ENCODE data around the gene CRYAB. TPM values are rescaled to one million over a fixed set of nuclear protein-coding genes. Genes with fewer than 3 reads are reported as not detected.

The CRYAB gene
- polyA plus RNA-seq, 1 experiment, result 76.7 TPM

DNA sequence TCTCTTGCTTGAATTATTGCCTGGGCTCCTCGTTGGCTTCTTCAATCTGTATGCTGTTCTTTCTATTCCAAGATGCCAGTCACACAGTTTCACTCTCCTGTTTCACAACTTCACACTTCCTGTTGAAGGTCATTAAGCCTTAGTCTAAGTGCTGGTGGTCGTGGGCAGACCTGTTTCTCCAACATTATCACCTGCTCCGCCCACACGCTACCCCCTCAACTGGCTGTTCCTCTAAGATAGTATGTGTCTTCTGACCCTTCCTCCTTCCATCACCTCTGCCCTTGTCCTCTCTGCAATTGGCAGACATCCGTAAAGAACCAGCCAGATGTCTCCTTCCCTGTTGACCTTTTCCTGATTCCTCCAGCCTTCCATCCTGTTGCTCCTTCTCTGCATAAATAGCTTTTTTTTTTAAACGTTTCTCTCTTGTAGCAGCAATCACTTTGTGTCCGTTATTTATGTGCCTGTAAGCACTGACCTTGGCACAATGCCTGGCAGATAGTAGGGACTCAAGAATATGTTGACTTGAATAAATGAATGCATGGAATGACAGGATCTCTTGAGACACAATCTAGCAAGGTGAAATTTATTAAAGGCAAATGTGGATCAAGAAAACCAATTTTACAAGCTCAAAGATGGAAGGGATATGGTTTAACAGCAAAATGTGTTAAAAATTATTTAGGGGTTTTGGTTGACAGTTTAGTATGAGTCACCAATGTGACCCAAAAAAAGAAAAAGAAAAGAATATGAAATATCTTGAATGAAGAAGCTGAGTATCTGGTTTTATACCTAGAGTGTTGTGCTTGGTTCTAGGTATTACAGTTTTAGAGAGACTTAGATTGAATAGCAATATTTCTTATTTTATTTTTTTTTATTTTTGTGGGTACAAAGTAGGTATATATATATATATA lies 38.2 kb upstream of the CRYAB start:
- POLR2A ChIA-PET, result no interaction called here
- Histone ChIP-seq H3K27me3 (ENCODE audit: control insufficient read depth, insufficient read depth, low read length) (no peaks in the 10 kb centered on the region), H3K36me3 (ENCODE audit: control insufficient read depth, insufficient read depth, low read length) (no peaks in the 10 kb centered on the region), H3K4me3 (ENCODE audit: low read depth, low read length) (no peak overlapping the region)
- no peak for DNase-seq (ENCODE audit: low read depth)
- TF ChIP-seq, protein P1, sequence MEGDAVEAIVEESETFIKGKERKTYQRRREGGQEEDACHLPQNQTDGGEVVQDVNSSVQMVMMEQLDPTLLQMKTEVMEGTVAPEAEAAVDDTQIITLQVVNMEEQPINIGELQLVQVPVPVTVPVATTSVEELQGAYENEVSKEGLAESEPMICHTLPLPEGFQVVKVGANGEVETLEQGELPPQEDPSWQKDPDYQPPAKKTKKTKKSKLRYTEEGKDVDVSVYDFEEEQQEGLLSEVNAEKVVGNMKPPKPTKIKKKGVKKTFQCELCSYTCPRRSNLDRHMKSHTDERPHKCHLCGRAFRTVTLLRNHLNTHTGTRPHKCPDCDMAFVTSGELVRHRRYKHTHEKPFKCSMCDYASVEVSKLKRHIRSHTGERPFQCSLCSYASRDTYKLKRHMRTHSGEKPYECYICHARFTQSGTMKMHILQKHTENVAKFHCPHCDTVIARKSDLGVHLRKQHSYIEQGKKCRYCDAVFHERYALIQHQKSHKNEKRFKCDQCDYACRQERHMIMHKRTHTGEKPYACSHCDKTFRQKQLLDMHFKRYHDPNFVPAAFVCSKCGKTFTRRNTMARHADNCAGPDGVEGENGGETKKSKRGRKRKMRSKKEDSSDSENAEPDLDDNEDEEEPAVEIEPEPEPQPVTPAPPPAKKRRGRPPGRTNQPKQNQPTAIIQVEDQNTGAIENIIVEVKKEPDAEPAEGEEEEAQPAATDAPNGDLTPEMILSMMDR (IDR thresholded peaks at IDR 0.05; ENCODE audit: insufficient read depth, low read depth, low read length), result no peak
- CTCF ChIA-PET, result interaction anchor here (0.7 to 1.3 kb wide), 2 partner anchors 32 to 72 kb away, joined by 3 to 7 read pairs; no protein-coding TSS in a partner anchor

DNA sequence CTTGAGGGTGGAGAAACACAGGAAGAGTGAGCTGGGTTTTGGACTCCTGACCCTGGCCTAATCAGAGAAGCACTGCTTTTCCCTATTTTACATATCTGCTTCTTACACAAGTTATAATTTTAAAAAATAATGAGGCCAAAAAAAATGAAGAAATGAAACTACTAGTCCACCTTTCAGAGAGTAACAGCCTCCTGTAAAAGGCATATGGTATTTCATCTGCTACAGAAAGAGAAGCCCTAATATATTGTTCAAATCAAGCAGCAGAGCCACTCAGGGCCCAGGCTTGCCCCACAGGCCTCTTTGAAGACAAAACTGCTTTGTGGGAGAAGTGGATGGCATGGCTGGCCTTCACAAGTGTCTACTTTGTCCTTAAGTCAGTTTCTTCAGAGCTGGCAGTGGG lies 35.6 kb upstream of the CRYAB start:
- TF ChIP-seq, protein P1 (IDR thresholded peaks at IDR 0.05; ENCODE audit: insufficient read depth, low read depth, low read length), result no peak
- ChIA-PET CTCF (interaction anchor here (0.9 kb wide), 1 partner anchor 15 kb away, joined by 4 read pairs; no protein-coding TSS in a partner anchor), POLR2A (no interaction called here)
- H3K36me3 ChIP-seq (ENCODE audit: control insufficient read depth, insufficient read depth, low read length), result no peaks in the 10 kb centered on the region
- DNase-seq (ENCODE audit: low read depth), result no peak
- H3K4me3 ChIP-seq (ENCODE audit: low read depth, low read length), result no peak overlapping the region
- no peaks in the 10 kb centered on the region for H3K27me3 ChIP-seq (ENCODE audit: control insufficient read depth, insufficient read depth, low read length)

DNA sequence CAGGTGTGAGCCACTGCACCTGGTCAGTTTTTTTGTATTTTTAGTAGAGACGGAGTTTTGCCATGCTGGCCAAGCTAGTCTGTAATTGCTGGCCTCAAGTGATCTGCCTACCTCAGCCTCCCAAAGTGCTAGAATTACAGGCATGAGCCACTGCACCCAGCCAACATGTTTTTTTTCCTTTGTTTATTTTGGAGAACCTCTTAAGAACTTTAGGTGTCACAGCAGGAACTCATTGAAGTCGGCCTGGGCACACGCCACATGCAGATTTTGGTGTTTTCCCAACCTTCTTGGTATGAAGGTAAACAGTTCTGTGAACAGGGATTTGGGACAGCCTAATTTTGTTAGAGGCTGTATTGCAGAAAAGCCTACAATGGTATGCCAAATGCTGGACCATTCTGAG lies 34.9 kb upstream of the CRYAB start:
- Histone ChIP-seq H3K36me3 (ENCODE audit: control insufficient read depth, insufficient read depth, low read length) (no peaks in the 10 kb centered on the region), H3K4me3 (ENCODE audit: low read depth, low read length) (no peak overlapping the region), H3K27me3 (ENCODE audit: control insufficient read depth, insufficient read depth, low read length) (no peaks in the 10 kb centered on the region)
- ChIA-PET POLR2A (no interaction called here), CTCF (interaction anchor here (1.2 to 2.0 kb wide), 3 partner anchors 14 to 36 kb away, joined by 3 to 5 read pairs (median 3); no protein-coding TSS in a partner anchor)
- DNase-seq (ENCODE audit: low read depth), result no peak
- TF ChIP-seq, protein P1 (IDR thresholded peaks at IDR 0.05; ENCODE audit: insufficient read depth, low read depth, low read length), result no peak

DNA sequence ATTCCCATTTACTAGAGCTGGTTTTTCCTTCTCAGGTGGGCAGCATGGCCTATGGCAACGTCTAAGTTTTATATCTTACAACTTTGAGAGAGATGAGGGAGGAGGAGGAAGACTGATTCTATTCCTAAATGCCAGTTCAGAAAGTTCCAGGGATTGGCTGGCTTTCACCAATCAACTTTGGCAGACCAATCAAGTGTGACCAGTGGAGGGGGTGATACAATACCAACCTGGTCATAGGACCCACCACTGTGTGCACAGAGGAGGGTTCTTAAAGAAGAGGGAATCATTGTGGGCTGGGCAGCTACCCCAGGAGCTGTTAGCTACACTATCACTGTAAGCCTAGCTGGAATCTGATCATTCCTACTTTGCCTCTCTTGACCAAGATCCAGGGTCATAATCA lies 33.6 kb upstream of the CRYAB start:
- Histone ChIP-seq H3K4me3 (ENCODE audit: low read depth, low read length) (no peak overlapping the region), H3K36me3 (ENCODE audit: control insufficient read depth, insufficient read depth, low read length) (no peaks in the 10 kb centered on the region), H3K27me3 (ENCODE audit: control insufficient read depth, insufficient read depth, low read length) (no peaks in the 10 kb centered on the region)
- TF ChIP-seq, protein P1 (IDR thresholded peaks at IDR 0.05; ENCODE audit: insufficient read depth, low read depth, low read length), result no peak
- POLR2A ChIA-PET, result interaction anchor here (0.7 kb wide), 1 partner anchor 207 kb away, joined by 9 read pairs; no protein-coding TSS in a partner anchor
- CTCF ChIA-PET, result interaction anchor here (1.0 to 2.3 kb wide), 7 partner anchors 10 to 37 kb away, joined by 3 to 12 read pairs (median 3); no protein-coding TSS in a partner anchor
- DNase-seq (ENCODE audit: low read depth), result no peak

DNA sequence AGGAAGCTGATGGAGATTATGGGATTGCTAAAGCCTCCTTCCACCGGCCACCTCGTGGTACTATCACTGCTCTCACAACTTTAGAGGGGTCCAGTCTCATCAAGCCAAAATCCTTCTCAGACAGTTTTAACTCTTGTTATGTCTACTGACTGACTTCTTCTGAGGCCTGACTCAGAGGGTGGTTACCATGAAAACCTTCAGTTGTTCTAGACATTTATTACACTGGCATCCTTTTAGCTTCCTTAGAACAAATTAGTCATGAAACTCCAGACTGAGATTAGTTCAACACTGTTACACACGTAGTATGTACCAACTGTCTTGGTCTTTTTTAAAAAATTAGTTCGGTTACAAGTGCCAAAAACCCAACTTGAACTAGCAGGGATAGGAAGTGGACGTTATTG lies 33.1 kb upstream of the CRYAB start:
- TF ChIP-seq, protein P1 (IDR thresholded peaks at IDR 0.05; ENCODE audit: insufficient read depth, low read depth, low read length), result no peak
- H3K4me3 ChIP-seq (ENCODE audit: low read depth, low read length), result no peak overlapping the region
- DNase-seq (ENCODE audit: low read depth), result peak; percentile 47
- H3K27me3 ChIP-seq (ENCODE audit: control insufficient read depth, insufficient read depth, low read length), result no peaks in the 10 kb centered on the region
- CTCF ChIA-PET, result interaction anchor here (1.0 to 2.3 kb wide), 7 partner anchors 9 to 74 kb away, joined by 3 to 12 read pairs (median 3); partner anchors contain the start of gene ALG9
- POLR2A ChIA-PET, result no interaction called here
- no peaks in the 10 kb centered on the region for H3K36me3 ChIP-seq (ENCODE audit: control insufficient read depth, insufficient read depth, low read length)
